CD14-positive monocyte (primary cell): ENCODE data around the gene FAM180B. TPM values are rescaled to one million over a fixed set of nuclear protein-coding genes. Genes with fewer than 3 reads are reported as not detected.
A peak's percentile ranks its signal among the peaks of the same experiment; 100 is the strongest.

Experiments
- DNase-seq, 3 donors: peaks; one replicate each; pipeline ENCODE4 v3.0.0-alpha.2; 2011 to 2022
- H2AFZ ChIP-seq: 2 replicates; pipeline ENCODE4 v1.6.0; 2012; ENCODE audit warnings: mild to moderate bottlenecking, low read depth, low read length, inconsistent platforms; ENCODE audit not compliant: insufficient read depth, poor library complexity, severe bottlenecking
- H3K27ac ChIP-seq, 2 donors: 1 replicate in 1 of 2; 2 replicates in 1 of 2; pipeline ENCODE4 v1.5.1; 2012 to 2013; ENCODE audit warnings: low read length in 2 of 2, control low read depth in 1 of 2, inconsistent platforms in 1 of 2, low read depth in 1 of 2, mild to moderate bottlenecking in 1 of 2
- H3K27me3 ChIP-seq, 2 donors: one replicate each; pipeline versions ENCODE4 v1.6.0 to v1.6.1; 2011 to 2013; ENCODE audit warnings: low read length in 2 of 2; ENCODE audit not compliant: control insufficient read depth in 2 of 2, insufficient read depth in 2 of 2
- H3K36me3 ChIP-seq, 2 donors: replicated peaks in 1 of 2; 1 replicate in 1 of 2; 2 replicates in 1 of 2; pipeline versions ENCODE4 v1.5.1 to v1.6.1; 2012 to 2013; ENCODE audit warnings: low read length in 2 of 2, control low read depth in 1 of 2, inconsistent platforms in 1 of 2, mild to moderate bottlenecking in 1 of 2; ENCODE audit not compliant: insufficient read depth in 2 of 2, control insufficient read depth in 1 of 2
- H3K4me1 ChIP-seq, 2 donors: 1 replicate in 1 of 2; 2 replicates in 1 of 2; pipeline versions ENCODE4 v1.5.1 to v1.6.1; 2012 to 2013; ENCODE audit warnings: low read length in 2 of 2, control low read depth in 1 of 2, inconsistent platforms in 1 of 2, mild to moderate bottlenecking in 1 of 2, moderate library complexity in 1 of 2; ENCODE audit not compliant: insufficient read depth in 2 of 2, control insufficient read depth in 1 of 2
- H3K4me2 ChIP-seq: replicated peaks from 2 replicates; pipeline ENCODE3; 2012; ENCODE audit warnings: low read length, moderate library complexity, mild to moderate bottlenecking; ENCODE audit not compliant: poor library complexity, severe bottlenecking; ENCODE audit errors: extremely low read depth
- H3K4me3 ChIP-seq, 3 experiments: fragments of 200-600 bp in 1 of 3; sonication (generic) in 1 of 3; replicated peaks in 1 of 3; 1 replicate in 2 of 3; 2 replicates in 1 of 3; pipeline ENCODE4 v1.5.1; 2011 to 2013; ENCODE audit warnings: low read length in 3 of 3, mild to moderate bottlenecking in 3 of 3, control low read depth in 2 of 3, low read depth in 2 of 3, inconsistent platforms in 1 of 3, moderate library complexity in 1 of 3
- H3K79me2 ChIP-seq: 2 replicates; pipeline ENCODE4 v1.6.0; 2012; ENCODE audit warnings: mild to moderate bottlenecking, control low read depth, inconsistent platforms, low read length, moderate library complexity; ENCODE audit not compliant: insufficient read depth
- H3K9ac ChIP-seq: 2 replicates; pipeline ENCODE4 v1.6.0; 2017; ENCODE audit warnings: low read length, mild to moderate bottlenecking; ENCODE audit not compliant: insufficient read depth, poor library complexity, severe bottlenecking
- H3K9me3 ChIP-seq, 2 donors: replicated peaks in 1 of 2; 1 replicate in 1 of 2; 2 replicates in 1 of 2; pipeline versions ENCODE4 v1.5.1 to v1.6.1; 2012 to 2013; ENCODE audit warnings: low read length in 2 of 2, control low read depth in 1 of 2; ENCODE audit not compliant: control insufficient read depth in 1 of 2, insufficient read depth in 1 of 2
- H4K20me1 ChIP-seq: 2 replicates; pipeline ENCODE4 v1.6.0; 2012; ENCODE audit warnings: mild to moderate bottlenecking, low read length, control low read depth, moderate library complexity; ENCODE audit not compliant: insufficient read depth
- H3K27ac Mint-ChIP-seq, 7 donors: one replicate each; pipeline ENCODE4 v1.8.0; 2020; ENCODE audit warnings: mild to moderate bottlenecking in 7 of 7, mixed read lengths in 7 of 7, moderate library complexity in 6 of 7, inconsistent platforms in 2 of 7
- H3K27me3 Mint-ChIP-seq, 3 donors: one replicate each; pipeline ENCODE4 v1.8.0; 2021 to 2022; ENCODE audit warnings: low read depth in 3 of 3, mild to moderate bottlenecking in 3 of 3, mixed read lengths in 3 of 3, moderate library complexity in 3 of 3, inconsistent platforms in 1 of 3
- H3K36me3 Mint-ChIP-seq, 2 donors: one replicate each; pipeline ENCODE4 v1.8.0; 2020; ENCODE audit warnings: mixed read lengths in 2 of 2, inconsistent platforms in 1 of 2, mild to moderate bottlenecking in 1 of 2
- H3K4me1 Mint-ChIP-seq: one replicate; pipeline ENCODE4 v1.8.0; 2020; ENCODE audit warnings: mild to moderate bottlenecking, mixed read lengths
- H3K4me3 Mint-ChIP-seq, 2 donors: one replicate each; pipeline ENCODE4 v1.8.0; 2020; ENCODE audit warnings: mild to moderate bottlenecking in 2 of 2, mixed read lengths in 2 of 2, moderate library complexity in 1 of 2
- H3K9me3 Mint-ChIP-seq, 7 donors: one replicate each; pipeline ENCODE4 v1.8.0; 2020 to 2022; ENCODE audit warnings: mixed read lengths in 7 of 7, mild to moderate bottlenecking in 6 of 7, moderate library complexity in 6 of 7, inconsistent platforms in 2 of 7
- WGBS: methylation state at CpG from one replicate; pipeline ENCODE4 v1.1.5; 2013; ENCODE audit warnings: missing lambda C conversion rate; ENCODE audit not compliant: insufficient coverage; 5-methylcytosine and 5-hydroxymethylcytosine counted together
- intact Hi-C, 2 donors: fragments of 100-400 bp; cut with micrococcal nuclease; formaldehyde crosslinking; loops; one replicate each; pipeline versions ENCODE4 v1.15.0 to v1.15.1; 2023
- polyA plus RNA-seq, 3 donors: library from polyadenylated mRNA; depleted of rRNA in 1 of 3; unstranded in 2 of 3; stranded (reverse) in 1 of 3; fragments of 300-500 nt in 2 of 3; fragments of >200 nt in 1 of 3; fragmentation: Illumina TruSeq in 2 of 3; gene quantifications; 1 replicate in 2 of 3; 2 replicates in 1 of 3; pipeline ENCODE4 v1.2.3, GENCODE V29; 2012 to 2021
- TF ChIP-seq, protein P1 (sequence below): fragments of 200-600 bp; IDR thresholded peaks from one replicate; pipeline ENCODE4 v1.8.0; 2022; ENCODE audit warnings: antibody characterized with exemption, mild to moderate bottlenecking

The FAM180B gene
- polyA plus RNA-seq, 3 donors: 0.13 TPM; not detected in 2

DNA sequence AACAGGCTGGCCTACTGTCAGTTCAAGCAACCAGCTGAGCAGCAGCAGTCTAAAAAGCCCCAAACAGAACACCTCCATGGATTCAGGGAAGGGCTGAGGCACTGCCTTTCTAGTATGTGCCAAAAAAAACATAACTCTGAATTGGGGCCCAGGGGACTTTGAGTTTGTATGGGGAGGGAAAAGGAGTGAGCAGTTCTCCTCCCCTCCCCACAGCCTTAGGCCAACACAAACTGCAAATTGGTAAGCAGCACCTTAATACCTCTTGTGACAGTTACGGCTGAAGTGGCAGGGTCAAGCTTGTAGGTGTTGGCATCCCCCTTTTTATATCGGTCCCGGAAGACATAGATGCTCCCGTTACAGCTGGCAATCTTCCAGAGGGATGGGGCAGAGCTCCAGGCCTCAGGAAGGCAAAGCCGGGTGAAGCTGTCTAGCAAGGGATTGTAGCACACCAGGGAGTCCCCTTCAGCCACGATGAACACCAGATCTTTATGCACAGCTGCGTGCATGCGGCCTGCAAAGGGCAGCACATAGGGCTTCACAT, 13.7 kb upstream of the FAM180B start:
- H3K36me3 ChIP-seq: peaks cover 51 to 69% of the 10 kb centered on the region in 2 donors
- peaks cover under 1 to 2% of the 10 kb centered on the region in 2 donors for H3K4me1 ChIP-seq
- H3K27ac ChIP-seq: no peak overlapping the region
- no peak for DNase-seq
- no peak overlapping the region for H3K4me3 Mint-ChIP-seq
- no peak overlapping the region for H3K4me3 ChIP-seq
- H3K9me3 ChIP-seq: no peaks in the 10 kb centered on the region
- no peaks in the 10 kb centered on the region for H3K9me3 Mint-ChIP-seq
- H3K4me1 Mint-ChIP-seq: peaks cover 8% of the 10 kb centered on the region
- peak overlapping the region in 1 of 7 donors; percentile 46 for H3K27ac Mint-ChIP-seq
- peaks cover 12% of the 10 kb centered on the region for H4K20me1 ChIP-seq
- TF ChIP-seq, protein P1, sequence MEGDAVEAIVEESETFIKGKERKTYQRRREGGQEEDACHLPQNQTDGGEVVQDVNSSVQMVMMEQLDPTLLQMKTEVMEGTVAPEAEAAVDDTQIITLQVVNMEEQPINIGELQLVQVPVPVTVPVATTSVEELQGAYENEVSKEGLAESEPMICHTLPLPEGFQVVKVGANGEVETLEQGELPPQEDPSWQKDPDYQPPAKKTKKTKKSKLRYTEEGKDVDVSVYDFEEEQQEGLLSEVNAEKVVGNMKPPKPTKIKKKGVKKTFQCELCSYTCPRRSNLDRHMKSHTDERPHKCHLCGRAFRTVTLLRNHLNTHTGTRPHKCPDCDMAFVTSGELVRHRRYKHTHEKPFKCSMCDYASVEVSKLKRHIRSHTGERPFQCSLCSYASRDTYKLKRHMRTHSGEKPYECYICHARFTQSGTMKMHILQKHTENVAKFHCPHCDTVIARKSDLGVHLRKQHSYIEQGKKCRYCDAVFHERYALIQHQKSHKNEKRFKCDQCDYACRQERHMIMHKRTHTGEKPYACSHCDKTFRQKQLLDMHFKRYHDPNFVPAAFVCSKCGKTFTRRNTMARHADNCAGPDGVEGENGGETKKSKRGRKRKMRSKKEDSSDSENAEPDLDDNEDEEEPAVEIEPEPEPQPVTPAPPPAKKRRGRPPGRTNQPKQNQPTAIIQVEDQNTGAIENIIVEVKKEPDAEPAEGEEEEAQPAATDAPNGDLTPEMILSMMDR: no peak
- no peaks in the 10 kb centered on the region for H3K27me3 ChIP-seq
- WGBS: 90% methylated on average over 8 of the region's 8 CpGs
- no peak overlapping the region for H3K4me2 ChIP-seq
- peaks cover 78% of the 10 kb centered on the region for H3K79me2 ChIP-seq
- H3K9ac ChIP-seq: no peak overlapping the region
- no peaks in the 10 kb centered on the region for H3K27me3 Mint-ChIP-seq
- peaks cover 53 to 70% of the 10 kb centered on the region in 2 donors for H3K36me3 Mint-ChIP-seq
- no peak overlapping the region for H2AFZ ChIP-seq
- intact Hi-C loops: loop anchor here in 1 of 2 donors (10.0 kb wide), 1 partner anchor 192 kb away; the partner anchor contains the start of gene FNBP4

DNA sequence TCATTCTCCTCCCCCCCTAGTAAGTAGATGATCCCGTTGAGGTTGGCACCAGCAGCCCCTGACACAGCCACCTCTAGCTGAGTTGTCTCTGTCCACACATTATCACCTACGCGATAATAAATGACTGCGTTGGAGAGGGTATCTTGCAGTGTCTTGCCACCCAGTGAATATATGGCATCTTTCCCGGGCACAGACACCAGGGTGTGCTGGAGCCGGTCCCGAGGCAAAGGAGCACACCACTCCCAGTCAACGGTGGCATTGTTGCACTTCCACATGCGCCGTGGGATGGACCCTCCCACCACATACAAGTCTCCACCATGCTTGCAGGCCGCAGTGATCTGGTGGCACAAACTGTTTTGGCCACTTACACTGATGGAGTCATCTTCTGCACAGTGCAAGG, 13.2 kb upstream of the FAM180B start:
- Mint-ChIP-seq H3K27ac (no peak overlapping the region), H3K9me3 (no peaks in the 10 kb centered on the region), H3K4me3 (no peak overlapping the region), H3K27me3 (no peaks in the 10 kb centered on the region), H3K36me3 (peaks cover 53 to 67% of the 10 kb centered on the region in 2 donors), H3K4me1 (peaks cover 13% of the 10 kb centered on the region)
- H3K36me3 ChIP-seq: peaks cover 49 to 69% of the 10 kb centered on the region in 2 donors
- H3K27me3 ChIP-seq: no peaks in the 10 kb centered on the region
- no peak for DNase-seq
- intact Hi-C loops: loop anchor here in 1 of 2 donors (10.0 kb wide), 1 partner anchor 191 kb away; the partner anchor contains the start of gene FNBP4
- no peak overlapping the region for H2AFZ ChIP-seq
- H3K9ac ChIP-seq: no peak overlapping the region
- no peak overlapping the region for H3K4me3 ChIP-seq
- H3K27ac ChIP-seq: no peak overlapping the region
- no peaks in the 10 kb centered on the region for H3K9me3 ChIP-seq
- TF ChIP-seq, protein P1: no peak
- peaks cover 6 to 7% of the 10 kb centered on the region in 2 donors for H3K4me1 ChIP-seq
- H4K20me1 ChIP-seq: peaks cover 12% of the 10 kb centered on the region
- H3K79me2 ChIP-seq: peaks cover 78% of the 10 kb centered on the region
- WGBS: 98% methylated on average over 11 of the region's 11 CpGs
- no peak overlapping the region for H3K4me2 ChIP-seq
